D721Med (cell line): ENCODE measurements around the gene RNF223.

ENCODE experiments used
- DNase-seq: peaks from one replicate; pipeline ENCODE4 v3.0.0; 2011; ENCODE audit warnings: low spot score; ENCODE audit not compliant: insufficient read length
- FAIRE-seq: peaks from 2 replicates; lab custom pipeline; 2011; peaks lifted over from hg19 to GRCh38; lab: Jason Lieb, UNC
- TF ChIP-seq, protein P1 (sequence below): IDR thresholded peaks from 2 replicates; pipeline ENCODE4 v1.5.1; 2012; ENCODE audit warnings: mild to moderate bottlenecking, control low read depth; ENCODE audit not compliant: insufficient read depth; ENCODE audit errors: missing control alignments

RNF223 gene

DNA sequence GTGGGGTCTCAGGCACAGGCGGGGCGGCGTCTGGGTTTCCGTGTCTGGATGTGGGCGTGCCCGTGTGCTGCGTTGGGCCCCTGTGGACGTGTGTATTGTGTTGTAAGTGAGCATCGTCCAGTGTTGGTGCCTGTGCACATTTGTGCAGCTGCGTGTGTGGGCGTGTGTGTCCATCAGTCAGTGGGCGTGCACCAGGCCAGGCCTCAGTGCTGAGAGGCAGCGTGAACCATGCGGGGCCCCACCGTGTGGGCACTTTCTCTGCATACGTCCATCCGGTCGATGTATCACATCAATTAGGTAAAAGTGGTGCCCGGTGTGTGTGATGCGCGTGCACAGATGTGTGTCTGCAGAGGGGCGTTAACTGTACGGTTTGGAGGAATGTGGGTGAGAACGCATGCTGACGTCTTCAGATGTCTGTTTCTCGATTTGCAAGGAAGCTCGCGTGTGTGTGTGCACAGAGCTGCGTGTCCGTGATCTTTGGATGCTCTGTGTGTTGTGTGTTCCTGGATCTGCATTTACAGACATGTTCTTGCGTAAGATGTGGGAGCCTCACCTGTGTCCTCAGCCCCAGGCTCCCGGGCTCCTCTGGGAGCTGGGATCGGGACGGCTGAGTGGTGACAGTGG is 29.5 kb downstream of the RNF223 start:
- FAIRE-seq = no peak
- TF ChIP-seq, protein P1, sequence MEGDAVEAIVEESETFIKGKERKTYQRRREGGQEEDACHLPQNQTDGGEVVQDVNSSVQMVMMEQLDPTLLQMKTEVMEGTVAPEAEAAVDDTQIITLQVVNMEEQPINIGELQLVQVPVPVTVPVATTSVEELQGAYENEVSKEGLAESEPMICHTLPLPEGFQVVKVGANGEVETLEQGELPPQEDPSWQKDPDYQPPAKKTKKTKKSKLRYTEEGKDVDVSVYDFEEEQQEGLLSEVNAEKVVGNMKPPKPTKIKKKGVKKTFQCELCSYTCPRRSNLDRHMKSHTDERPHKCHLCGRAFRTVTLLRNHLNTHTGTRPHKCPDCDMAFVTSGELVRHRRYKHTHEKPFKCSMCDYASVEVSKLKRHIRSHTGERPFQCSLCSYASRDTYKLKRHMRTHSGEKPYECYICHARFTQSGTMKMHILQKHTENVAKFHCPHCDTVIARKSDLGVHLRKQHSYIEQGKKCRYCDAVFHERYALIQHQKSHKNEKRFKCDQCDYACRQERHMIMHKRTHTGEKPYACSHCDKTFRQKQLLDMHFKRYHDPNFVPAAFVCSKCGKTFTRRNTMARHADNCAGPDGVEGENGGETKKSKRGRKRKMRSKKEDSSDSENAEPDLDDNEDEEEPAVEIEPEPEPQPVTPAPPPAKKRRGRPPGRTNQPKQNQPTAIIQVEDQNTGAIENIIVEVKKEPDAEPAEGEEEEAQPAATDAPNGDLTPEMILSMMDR = no peak
- no peak for DNase-seq

DNA sequence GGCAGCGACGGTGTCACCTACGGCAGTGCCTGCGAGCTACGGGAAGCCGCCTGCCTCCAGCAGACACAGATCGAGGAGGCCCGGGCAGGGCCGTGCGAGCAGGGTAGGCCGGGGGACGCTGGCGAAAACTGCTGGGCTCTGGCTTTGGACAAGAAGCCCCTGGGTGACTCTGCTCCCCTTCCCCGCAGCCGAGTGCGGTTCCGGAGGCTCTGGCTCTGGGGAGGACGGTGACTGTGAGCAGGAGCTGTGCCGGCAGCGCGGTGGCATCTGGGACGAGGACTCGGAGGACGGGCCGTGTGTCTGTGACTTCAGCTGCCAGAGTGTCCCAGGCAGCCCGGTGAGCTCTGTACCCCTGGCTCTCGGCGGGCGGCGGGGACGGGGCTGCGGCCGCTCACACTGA is 30.2 kb downstream of the RNF223 start:
- DNase-seq (no peak), FAIRE-seq (no peak)
- TF ChIP-seq, protein P1 = no peak

DNA sequence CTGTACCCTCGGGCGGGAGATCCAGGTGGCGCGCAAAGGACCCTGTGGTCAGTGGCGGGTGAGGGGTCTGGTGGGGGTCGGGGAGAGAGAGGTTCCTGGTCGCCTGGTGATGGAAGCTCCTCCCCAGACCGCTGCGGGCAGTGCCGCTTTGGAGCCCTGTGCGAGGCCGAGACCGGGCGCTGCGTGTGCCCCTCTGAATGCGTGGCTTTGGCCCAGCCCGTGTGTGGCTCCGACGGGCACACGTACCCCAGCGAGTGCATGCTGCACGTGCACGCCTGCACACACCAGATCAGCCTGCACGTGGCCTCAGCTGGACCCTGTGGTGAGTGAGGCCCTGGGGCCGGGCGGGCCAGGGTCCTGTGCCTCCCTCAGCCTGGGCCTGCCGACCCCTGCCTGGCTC is 30.7 kb downstream of the RNF223 start:
- TF ChIP-seq, protein P1 = no peak
- no peak for DNase-seq
- FAIRE-seq = no peak

DNA sequence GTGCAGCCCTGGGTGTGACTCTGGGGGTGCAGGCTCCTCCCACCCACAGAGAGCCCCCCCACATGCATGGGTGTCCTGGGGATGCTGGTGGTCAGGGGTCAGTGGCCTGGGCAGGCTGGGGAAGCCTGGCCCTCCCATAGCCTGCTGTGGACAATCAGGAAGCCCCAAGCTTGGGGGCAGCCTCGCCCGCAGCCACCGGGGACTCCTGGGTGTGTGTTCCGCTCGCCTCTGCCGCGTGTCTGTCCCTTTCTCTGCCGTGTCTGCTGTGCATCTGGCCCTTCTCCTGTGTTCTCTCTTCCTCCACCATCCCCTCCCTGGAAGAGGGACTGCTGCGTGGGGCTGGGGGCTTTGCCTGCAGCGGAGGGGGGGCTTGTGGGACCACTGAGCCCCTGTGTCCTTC is 31.3 kb downstream of the RNF223 start:
- TF ChIP-seq, protein P1 = no peak
- DNase-seq (no peak), FAIRE-seq (no peak)

DNA sequence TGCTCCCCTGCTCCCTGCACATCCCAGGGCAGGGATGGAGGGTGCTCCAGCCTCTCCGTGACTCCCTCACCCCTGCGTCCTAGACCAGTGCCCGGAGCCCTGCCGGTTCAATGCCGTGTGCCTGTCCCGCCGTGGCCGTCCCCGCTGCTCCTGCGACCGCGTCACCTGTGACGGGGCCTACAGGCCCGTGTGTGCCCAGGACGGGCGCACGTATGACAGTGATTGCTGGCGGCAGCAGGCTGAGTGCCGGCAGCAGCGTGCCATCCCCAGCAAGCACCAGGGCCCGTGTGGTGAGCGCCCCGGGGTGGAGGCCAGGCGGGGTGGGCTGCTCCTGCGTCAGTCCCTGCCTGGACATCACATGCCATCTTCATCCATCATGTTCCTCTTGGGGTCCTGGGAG is 32.2 kb downstream of the RNF223 start:
- DNase-seq = no peak
- FAIRE-seq = no peak
- TF ChIP-seq, protein P1 = no peak

DNA sequence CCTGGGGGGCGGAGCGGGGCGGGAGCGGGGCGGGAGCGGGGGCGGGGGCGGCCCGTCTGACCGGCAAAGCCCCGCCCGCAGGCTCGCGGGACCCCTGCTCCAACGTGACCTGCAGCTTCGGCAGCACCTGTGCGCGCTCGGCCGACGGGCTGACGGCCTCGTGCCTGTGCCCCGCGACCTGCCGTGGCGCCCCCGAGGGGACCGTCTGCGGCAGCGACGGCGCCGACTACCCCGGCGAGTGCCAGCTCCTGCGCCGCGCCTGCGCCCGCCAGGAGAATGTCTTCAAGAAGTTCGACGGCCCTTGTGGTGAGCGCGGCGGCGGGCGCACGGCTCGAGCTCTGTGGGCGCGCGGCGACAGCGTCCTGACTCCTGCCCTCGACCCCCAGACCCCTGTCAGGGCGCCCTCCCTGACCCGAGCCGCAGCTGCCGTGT is 33.0 kb downstream of the RNF223 start:
- FAIRE-seq (no peak), DNase-seq (no peak)
- TF ChIP-seq, protein P1 = no peak
